GM20431 (cell line): Measurements from ENCODE around the gene IER5L.

Experiments
- in situ Hi-C: fragments of 300-500 bp; cut with MseI, MboI; formaldehyde crosslinking; loops from one replicate; pipeline ENCODE4 v1.15.0; 2020; ENCODE audit warnings: low sequenced_read_pairs; ENCODE audit not compliant: unreplicated experiment

Gene IER5L

GRCh38 chr9:129142138-129142935, 35.7 kb downstream of the IER5L start:
- in situ Hi-C loops: loop anchor here (25.0 kb wide), 1 partner anchor 645 kb away; no protein-coding TSS in a partner anchor

DNA sequence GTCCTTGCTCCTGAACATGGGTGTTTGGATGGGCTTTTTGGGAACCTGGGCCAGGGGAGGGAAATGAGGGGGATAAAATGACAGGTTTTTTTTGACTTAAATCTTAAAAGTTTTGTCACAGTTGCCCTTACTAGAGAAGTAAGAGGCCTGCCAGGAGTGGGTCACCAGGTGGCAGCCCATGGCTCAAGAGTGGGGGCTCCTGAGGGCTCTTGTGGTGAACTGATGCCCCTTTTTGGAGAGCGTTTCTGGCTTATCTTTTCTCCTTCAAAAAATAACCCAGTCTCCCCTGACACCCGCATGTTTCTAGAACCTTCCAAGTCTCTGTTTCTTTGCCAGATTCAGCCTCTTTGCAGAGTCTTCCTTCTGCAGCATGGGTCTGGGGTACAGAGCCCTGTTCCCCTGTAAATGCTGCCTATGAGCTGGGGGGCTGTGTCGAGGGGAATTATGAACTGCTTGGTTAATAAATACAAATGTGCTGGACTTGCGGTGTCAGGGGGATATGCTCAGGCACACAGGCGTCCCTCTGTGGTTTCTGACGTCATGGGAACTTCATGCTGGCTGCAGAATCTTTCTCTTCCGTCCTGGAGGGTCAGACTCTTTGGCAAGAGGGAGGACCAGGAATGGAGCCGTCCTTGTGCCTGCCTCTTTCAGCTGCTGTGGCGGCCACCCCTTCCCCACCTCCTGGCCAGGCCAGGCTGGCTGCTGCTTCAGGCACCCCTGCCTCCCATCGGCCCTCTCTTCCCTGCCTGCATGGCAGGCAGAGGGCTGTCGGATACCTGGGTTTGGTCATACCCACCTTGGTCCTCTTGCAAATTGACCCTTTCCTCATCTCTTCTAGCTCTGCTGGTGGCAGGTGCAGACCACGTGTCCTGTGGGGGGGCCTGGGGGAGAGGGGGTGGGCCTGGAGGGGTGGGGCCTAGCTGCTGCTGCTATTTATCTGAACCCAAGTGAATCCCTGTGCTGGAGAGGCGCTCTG, 36.7 kb downstream of the IER5L start:
- in situ Hi-C loops: loop anchor here (25.0 kb wide), 1 partner anchor 646 kb away; no protein-coding TSS in a partner anchor

DNA sequence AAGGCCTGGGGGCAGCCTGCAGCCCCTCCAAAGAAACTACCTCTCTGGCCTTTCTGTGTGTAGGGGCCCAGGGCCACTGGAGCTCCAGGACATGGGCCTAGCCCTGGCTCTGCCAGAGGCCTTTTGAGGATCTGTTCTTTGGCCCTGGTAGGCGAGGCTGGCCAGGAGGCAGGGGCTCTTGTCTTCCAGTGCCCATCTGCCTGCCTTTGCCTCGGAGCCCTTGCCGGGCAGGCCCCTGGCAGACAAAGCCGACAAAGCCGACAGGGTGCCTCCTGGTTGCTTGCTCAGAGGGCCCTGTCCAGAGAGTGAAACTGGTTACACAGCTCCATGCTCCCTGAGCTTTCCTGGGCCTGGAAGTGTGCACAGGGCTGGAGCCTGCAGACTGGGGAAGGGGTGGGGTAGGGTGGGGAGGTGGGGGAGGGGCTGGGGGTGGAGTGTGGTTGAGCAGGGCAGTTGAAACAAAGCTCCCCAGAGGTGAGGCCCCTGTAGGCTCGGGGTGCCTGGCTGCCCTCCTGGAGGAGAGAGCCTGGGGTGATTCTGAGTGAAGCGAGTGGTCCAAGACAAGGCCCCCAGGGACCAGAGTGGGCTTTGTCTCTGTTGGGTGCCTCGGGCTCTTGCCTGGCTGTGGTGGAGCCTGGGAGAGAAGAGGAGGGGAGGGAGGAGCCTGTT, 37.5 kb downstream of the IER5L start:
- in situ Hi-C loops: loop anchor here (25.0 kb wide), 1 partner anchor 647 kb away; no protein-coding TSS in a partner anchor

DNA sequence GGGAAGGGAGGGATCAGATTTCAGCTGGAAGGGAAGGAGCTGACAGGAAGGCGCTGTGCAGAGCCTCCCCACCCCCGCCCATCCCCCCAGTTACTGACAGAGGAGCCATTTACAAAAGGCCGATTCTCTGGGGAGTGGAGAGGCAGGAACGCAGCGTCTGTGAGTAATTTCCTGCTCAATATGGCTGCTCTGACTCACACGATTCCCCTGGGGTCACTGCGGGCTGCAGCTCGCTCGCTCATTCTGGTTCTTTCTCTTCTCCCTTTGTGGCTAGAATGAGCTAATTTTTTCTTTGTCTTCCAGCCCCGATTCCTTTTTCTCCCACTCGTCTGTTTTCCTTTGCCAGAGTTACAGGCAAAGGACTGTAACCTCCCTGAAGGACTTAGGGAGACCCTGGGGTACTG, 38.1 kb downstream of the IER5L start:
- in situ Hi-C loops: loop anchor here (10.0 to 25.0 kb wide), 2 partner anchors 475 to 647 kb away; no protein-coding TSS in a partner anchor

DNA sequence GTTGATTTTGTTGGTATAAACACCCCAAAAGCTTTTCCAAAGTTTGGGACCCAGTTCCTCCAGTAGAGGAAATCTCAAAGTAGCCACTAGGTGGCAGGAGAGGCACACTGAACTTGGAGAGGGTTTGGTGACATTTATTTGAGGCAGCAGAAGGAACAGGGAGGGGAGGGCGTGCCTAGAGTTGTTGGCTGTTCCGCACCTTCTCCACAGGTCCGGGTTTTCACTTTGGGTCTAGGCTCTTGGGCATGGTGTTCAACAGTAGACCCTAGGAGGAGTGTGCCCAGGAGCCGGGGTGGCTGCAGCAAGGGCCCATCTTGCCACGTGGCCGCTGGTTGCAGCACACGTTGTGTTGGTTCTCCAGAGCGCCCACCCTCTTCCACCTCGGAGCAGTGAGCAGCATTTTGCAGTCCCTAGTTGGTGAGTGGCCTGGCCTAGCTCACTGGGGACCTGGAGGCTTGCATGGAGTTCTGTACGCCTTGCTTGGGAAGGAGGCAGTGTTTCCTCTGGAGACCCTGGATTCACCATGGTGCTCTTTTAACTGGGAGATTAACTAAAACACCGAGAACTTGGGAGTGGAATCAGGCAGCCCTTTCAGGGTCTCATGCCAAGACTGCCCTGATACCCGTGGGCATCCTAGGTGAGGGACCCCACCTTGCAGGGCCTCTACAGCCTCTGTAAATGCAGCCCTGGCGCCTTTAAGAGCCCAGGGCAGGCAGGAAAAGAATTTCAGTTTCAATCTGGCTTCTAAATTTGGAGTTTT, 38.6 kb downstream of the IER5L start:
- in situ Hi-C loops: loop anchor here (10.0 to 25.0 kb wide), 2 partner anchors 475 to 648 kb away; no protein-coding TSS in a partner anchor

DNA sequence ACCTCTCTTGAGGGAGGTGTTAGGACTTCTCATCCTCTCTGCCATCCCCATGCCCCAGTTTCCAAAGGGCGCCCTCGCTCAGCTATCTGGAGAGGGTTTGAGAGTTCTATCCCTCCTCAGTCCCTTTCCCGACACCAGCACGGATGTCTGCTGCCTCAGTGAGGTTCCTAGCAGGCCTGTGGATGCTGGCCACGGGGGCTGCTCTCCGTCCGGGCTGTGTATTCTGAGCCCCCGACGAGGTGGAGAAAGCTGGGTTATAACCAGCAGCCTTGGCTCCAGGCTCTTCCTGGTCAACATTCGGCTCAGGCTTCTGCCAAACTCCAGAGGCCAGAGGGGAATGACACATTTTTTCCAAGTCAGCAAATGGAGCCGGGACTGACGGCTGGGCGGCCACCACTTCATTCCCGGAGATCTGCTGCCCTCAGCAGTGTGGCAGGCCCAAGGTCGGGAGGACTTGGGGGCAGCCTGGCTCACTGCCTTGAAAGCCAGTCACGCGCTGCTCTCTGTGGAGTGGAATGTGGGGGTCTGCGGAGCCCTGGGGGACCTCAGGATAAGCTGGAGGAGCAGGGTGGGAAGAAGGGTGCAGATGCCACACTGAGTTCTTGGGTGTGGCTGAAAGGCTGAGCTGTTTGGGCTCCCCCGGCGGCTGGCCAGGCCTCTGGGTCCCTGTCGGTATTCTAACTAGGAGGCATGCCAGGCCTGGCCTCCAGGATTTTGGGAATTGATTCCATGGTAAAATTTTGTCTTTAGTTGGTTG, 39.4 kb downstream of the IER5L start:
- in situ Hi-C loops: loop anchor here (10.0 to 25.0 kb wide), 2 partner anchors 476 to 649 kb away; no protein-coding TSS in a partner anchor

- in situ Hi-C loops: loop anchor here (10.0 to 25.0 kb wide), 2 partner anchors 477 to 649 kb away; no protein-coding TSS in a partner anchor
Observed at GRCh38 chr9:129138144-129138462, 40.0 kb downstream of the IER5L start.

DNA sequence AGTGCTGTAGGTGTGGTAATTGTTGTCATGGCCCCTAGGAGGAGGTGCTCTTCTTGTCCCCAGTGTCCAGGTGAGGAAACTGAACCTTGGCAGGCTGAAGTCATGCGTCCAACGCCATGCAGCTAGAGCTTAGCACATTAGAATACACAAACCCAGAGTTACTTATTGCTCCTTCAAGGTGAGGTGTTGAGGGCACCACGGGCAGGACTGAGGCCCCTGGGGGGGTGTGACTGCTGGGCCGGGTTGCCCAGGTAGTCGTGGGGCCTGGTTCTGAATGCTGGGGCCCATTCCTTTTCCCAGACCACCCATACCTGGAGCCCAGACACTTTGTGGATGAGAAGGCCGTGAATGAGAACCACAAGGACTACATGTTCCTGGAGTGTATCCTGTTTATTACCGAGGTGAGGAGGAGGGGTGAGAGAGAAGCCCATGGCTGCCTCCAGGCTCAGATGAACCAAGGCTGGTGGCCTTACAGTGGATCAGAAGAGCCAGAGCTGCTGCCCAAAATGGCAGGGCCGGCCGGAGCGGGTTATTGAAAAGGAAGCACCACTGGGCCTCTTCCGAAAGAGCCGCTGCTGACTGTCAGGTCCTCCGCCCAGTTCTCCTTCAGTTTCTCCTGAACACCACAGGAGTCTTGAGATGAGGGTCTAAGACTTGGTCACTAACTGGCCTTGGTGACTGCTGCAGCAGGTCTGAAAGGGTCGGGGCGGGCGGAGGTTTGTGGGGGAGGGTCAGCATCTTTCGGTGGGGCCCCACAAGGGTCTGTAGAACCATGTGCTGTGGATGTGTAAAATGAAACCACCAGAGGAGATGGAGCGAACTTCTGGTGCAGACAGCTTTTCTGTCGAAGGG, 40.5 kb downstream of the IER5L start:
- in situ Hi-C loops: loop anchor here (10.0 to 25.0 kb wide), 2 partner anchors 477 to 650 kb away; no protein-coding TSS in a partner anchor

DNA sequence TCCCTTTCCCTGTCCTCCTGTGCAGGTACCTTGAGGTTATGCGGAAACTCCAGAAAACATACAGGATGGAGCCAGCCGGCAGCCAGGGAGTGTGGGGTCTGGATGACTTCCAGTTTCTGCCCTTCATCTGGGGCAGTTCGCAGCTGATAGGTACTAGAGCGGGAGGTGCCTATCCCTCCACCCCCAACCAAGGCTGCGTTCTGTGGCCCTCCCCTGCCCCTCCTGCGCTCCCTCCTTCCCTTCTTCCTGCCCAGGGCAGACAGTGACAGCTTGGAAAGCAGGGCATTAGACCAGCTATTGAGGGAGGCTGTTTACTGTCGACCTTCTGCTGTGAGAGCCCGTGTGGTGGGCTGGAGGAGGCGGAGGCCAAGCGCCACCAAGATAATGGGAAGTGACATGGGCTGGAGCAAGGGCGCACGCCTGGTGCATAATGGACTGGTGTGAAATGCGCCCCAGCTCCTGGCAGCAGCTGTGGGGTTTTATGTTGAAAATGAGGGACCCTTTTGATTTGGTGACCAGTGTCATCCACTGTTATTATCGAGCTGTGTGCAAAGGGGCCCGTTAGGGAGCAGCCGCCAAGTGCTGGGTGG, 41.5 kb downstream of the IER5L start:
- in situ Hi-C loops: loop anchor here (10.0 to 25.0 kb wide), 2 partner anchors 478 to 651 kb away; no protein-coding TSS in a partner anchor

DNA sequence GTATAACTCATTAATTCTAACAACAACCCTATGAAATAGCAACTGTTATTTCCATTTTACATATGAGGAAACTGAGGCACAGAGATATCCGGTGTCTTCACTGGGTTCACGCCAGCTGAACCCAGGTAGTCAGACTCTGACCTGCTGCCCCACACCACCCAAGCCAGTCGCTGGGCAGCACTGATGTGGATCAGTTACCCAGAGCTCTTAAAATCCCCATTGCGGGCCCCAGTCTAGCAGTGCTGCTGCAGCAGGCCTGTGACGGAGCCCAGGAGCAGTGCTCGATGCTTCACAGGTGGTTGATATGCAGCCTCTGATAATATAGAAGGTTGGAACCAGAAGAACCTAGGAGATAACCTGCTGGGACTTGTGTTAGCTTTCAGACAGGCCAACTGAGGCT, 42.6 kb downstream of the IER5L start:
- in situ Hi-C loops: loop anchor here (10.0 to 25.0 kb wide), 2 partner anchors 479 to 652 kb away; no protein-coding TSS in a partner anchor

DNA sequence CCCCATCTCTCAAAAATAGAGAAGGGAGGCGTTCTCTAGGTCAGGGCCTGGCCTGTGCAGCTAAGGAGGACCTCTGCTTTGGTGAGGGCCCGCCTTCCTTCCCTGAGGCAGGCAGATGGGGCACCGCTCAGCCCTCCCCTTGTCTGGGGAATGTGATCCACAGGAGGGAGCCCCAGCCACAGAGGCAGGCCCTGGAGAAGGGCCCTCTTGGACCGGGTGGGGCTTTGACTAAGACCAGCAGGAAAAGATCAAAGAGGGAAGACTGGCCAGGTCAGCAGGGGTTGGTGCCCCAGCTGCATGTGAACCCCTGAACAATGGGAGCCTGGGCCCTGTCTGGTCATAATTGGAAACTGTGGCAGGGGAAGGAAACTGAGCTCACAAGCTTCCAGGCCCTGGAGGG, 45.0 kb downstream of the IER5L start:
- in situ Hi-C loops: loop anchor here (10.0 to 25.0 kb wide), 2 partner anchors 482 to 654 kb away; no protein-coding TSS in a partner anchor

DNA sequence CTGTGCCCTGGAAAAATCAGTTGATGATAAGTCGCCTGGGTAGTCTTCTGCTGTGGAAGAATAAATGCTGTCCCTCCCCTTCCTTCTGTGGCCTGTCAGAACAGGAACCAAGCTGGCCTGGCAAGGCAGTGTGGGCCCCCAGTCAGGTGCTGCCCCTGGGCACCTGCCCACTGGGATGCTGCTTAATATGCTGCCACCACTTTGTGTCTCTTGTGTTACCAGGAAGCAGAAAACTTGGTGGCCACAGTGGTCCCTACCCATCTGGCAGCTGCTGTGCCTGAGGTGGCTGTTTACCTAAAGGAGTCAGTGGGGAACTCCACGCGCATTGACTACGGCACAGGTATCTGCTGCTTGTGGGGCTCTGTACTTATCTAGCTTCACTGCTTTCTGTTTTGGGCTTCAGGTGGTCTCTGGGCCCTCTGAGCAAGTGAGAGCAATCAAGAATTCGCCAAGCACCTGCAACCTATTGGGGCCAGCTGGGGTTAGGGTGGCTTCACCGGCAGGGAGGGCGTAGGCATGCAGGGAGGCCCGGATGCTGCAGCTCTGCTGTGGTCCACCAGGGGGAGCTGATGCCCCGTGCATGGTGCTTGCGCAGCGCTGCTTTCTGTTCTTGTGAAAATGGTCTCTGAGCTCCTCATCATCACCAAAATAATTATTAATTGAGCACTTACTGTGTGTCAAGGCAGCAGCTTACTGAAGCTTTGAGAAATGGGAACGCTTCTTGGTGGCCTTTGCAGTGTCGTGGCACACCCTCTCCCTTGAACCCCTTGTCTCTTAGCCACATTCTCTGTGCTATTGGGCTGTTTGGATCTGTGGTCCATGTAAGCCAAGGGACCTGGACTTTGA, 46.5 kb downstream of the IER5L start:
- in situ Hi-C loops: loop anchor here (10.0 to 25.0 kb wide), 2 partner anchors 483 to 656 kb away; no protein-coding TSS in a partner anchor

DNA sequence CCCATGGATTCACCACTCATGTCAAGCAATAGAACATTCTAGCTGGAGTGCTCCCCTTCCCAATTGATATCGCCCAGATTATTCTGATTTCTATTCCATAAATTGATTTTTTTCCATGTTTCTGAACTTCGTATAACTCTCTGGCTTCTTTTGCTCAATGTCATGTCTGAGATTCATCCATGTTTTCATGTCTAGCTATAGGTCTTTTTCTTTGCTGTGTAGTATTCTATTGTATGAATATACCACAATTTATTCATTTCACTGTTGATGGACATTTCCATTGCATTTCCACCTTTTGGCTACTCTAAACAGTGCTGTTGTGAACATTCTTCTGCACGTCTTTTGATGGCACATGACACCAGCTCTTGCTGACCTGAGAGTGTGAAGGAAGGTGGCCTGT, 47.3 kb downstream of the IER5L start:
- in situ Hi-C loops: loop anchor here (10.0 to 25.0 kb wide), 2 partner anchors 484 to 657 kb away; no protein-coding TSS in a partner anchor

DNA sequence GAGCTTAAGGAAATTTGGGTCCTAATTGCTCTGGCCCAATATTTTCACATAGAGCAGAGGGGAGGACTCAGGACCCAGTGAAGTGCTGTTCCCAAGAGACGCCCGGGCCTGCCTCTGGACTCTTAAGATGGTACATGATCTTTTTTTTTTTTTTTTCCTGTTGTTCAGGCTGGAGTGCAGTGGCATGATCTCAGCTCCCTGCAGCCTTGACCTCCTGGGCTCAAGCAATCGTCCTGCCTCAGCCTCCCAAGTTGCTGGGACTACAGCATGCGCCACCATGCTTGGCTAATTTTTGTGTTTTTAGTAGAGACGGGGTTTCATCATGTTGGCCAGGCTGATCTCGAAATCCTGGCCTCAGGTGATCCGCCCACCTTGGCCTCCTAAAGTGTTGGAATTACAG, 47.8 kb downstream of the IER5L start:
- in situ Hi-C loops: loop anchor here (10.0 to 25.0 kb wide), 2 partner anchors 485 to 657 kb away; no protein-coding TSS in a partner anchor

- in situ Hi-C loops: loop anchor here (25.0 kb wide), 1 partner anchor 659 kb away; no protein-coding TSS in a partner anchor
Observed at GRCh38 chr9:129128689-129129088, 49.4 kb downstream of the IER5L start.
